WTC11 (cell line): ENCODE data around the gene HDHD2. TPM values are rescaled to one million over a fixed set of nuclear protein-coding genes. Genes with fewer than 3 reads are reported as not detected.
A peak's percentile ranks its signal among the peaks of the same experiment; 100 is the strongest.

Source experiments
- ATAC-seq: fragments of 200-7000 bp; cut with Tn5 transposase; 2 replicates; pipeline ENCODE4 v1.10.0; 2021; ENCODE audit warnings: mild to moderate bottlenecking, moderate library complexity
- CTCF ChIA-PET: fragments of 300-600 bp; sonication (Branson Sonifier 250); formaldehyde crosslinking; loops from one replicate; lab custom pipeline; 2021; ENCODE audit warnings: antibody characterized with exemption; lab: Charles Lee
- POLR2A ChIA-PET: fragments of 350-600 bp; sonication (Branson Sonifier 250); formaldehyde crosslinking; loops from one replicate; lab custom pipeline; 2021; ENCODE audit warnings: antibody characterized with exemption; lab: Charles Lee
- DNase-seq: peaks from one replicate; pipeline ENCODE4 v3.0.0; 2021; ENCODE audit warnings: low spot score
- H3K27ac Mint-ChIP-seq: 2 replicates; pipeline ENCODE4 v1.8.0; 2021; ENCODE audit warnings: mixed read lengths
- H3K27me3 Mint-ChIP-seq: 2 replicates; pipeline ENCODE4 v1.8.0; 2021; ENCODE audit warnings: low read depth, mild to moderate bottlenecking, moderate library complexity, mixed read lengths
- H3K36me3 Mint-ChIP-seq: 2 replicates; pipeline ENCODE4 v1.8.0; 2021; ENCODE audit warnings: mixed read lengths
- H3K4me1 Mint-ChIP-seq: 2 replicates; pipeline ENCODE4 v1.8.0; 2022; ENCODE audit warnings: mixed read lengths
- H3K4me3 Mint-ChIP-seq: 2 replicates; pipeline ENCODE4 v1.8.0; 2021; ENCODE audit warnings: mild to moderate bottlenecking, moderate library complexity, mixed read lengths
- H3K9me3 Mint-ChIP-seq: 2 replicates; pipeline ENCODE4 v1.8.0; 2021; ENCODE audit warnings: mixed read lengths
- ELF4 ChIP-seq: sonication (generic); formaldehyde crosslinking; IDR thresholded peaks from 2 replicates; pipeline ENCODE4 v1.8.1; 2022; ENCODE audit warnings: low read depth, mild to moderate bottlenecking, moderate library complexity, missing genetic modification reagents
- EMX1 ChIP-seq: fragments of 250-450 bp; sonication (Bioruptor Pico); IDR thresholded peaks from 2 replicates; pipeline ENCODE4 v1.8.0; 2021; ENCODE audit warnings: mild to moderate bottlenecking
- ETV6 ChIP-seq: sonication (generic); formaldehyde crosslinking; IDR thresholded peaks from 2 replicates; pipeline ENCODE4 v1.8.1; 2022; ENCODE audit warnings: mild to moderate bottlenecking, missing genetic modification reagents
- FOXP4 ChIP-seq: sonication (generic); formaldehyde crosslinking; IDR thresholded peaks from 2 replicates; pipeline ENCODE4 v1.8.0; 2022; ENCODE audit warnings: mild to moderate bottlenecking, missing genetic modification reagents
- IRF2 ChIP-seq: sonication (generic); formaldehyde crosslinking; IDR thresholded peaks from 2 replicates; pipeline ENCODE4 v1.8.0; 2022; ENCODE audit warnings: low read depth, missing genetic modification reagents, borderline replicate concordance
- JAZF1 ChIP-seq: fragments of 250-450 bp; sonication (Bioruptor Pico); IDR thresholded peaks from 2 replicates; pipeline ENCODE4 v1.9.0; 2021; ENCODE audit warnings: moderate library complexity, mild to moderate bottlenecking, inconsistent platforms
- JUN ChIP-seq: sonication (generic); formaldehyde crosslinking; IDR thresholded peaks from 2 replicates; pipeline ENCODE4 v1.8.0; 2023; ENCODE audit warnings: mild to moderate bottlenecking, missing genetic modification reagents
- KAT7 ChIP-seq: sonication (generic); formaldehyde crosslinking; IDR thresholded peaks from 2 replicates; pipeline ENCODE4 v1.8.1; 2023; ENCODE audit warnings: missing genetic modification reagents, mild to moderate bottlenecking, borderline replicate concordance
- MAX ChIP-seq: sonication (generic); formaldehyde crosslinking; IDR thresholded peaks from 2 replicates; pipeline ENCODE4 v1.8.0; 2022; ENCODE audit warnings: mild to moderate bottlenecking, missing genetic modification reagents
- NR1H2 ChIP-seq: sonication (generic); formaldehyde crosslinking; IDR thresholded peaks from 2 replicates; pipeline ENCODE4 v1.9.0; 2021; ENCODE audit warnings: mild to moderate bottlenecking, moderate library complexity, missing genetic modification reagents
- PRDM15 ChIP-seq: sonication (generic); formaldehyde crosslinking; IDR thresholded peaks from 2 replicates; pipeline ENCODE4 v1.8.0; 2022; ENCODE audit warnings: missing genetic modification reagents
- SOX15 ChIP-seq: fragments of 250-450 bp; sonication (Bioruptor Pico); IDR thresholded peaks from 2 replicates; pipeline ENCODE4 v1.9.0; 2021; ENCODE audit warnings: mild to moderate bottlenecking
- SP1 ChIP-seq: sonication (generic); formaldehyde crosslinking; conservative IDR thresholded peaks from 2 replicates; pipeline ENCODE4 v1.8.1; 2022; ENCODE audit warnings: missing genetic modification reagents
- USF2 ChIP-seq: sonication (generic); formaldehyde crosslinking; IDR thresholded peaks from 2 replicates; pipeline ENCODE4 v1.8.1; 2023; ENCODE audit warnings: mild to moderate bottlenecking, missing genetic modification reagents, moderate library complexity
- ZBTB43 ChIP-seq: sonication (generic); formaldehyde crosslinking; IDR thresholded peaks from 2 replicates; pipeline ENCODE4 v1.8.1; 2023; ENCODE audit warnings: mild to moderate bottlenecking, missing genetic modification reagents
- ZNF263 ChIP-seq: sonication (generic); formaldehyde crosslinking; IDR thresholded peaks from 2 replicates; pipeline ENCODE4 v1.8.1; 2022; ENCODE audit warnings: low read depth, mild to moderate bottlenecking, moderate library complexity, missing genetic modification reagents
- ZNF281 ChIP-seq: sonication (generic); formaldehyde crosslinking; IDR thresholded peaks from 2 replicates; pipeline ENCODE4 v1.8.0; 2023; ENCODE audit warnings: mild to moderate bottlenecking, missing genetic modification reagents
- ZSCAN18 ChIP-seq: fragments of 250-450 bp; sonication (Bioruptor Pico); IDR thresholded peaks from 2 replicates; pipeline ENCODE4 v2.1.2; 2022; ENCODE audit warnings: mild to moderate bottlenecking, moderate library complexity
- total RNA-seq: library from RNA; stranded (reverse); gene quantifications from 3 replicates; pipeline ENCODE4 v1.2.3, GENCODE V29; 2021

The HDHD2 gene
- total RNA-seq, 1 experiment from 2014 or later = 42.1 TPM

- TF ChIP-seq ZBTB43 (CRISPR knock-in tag) (no peak), ZNF263 (no peak), ZNF281 (CRISPR knock-in tag) (no peak)
Measured at GRCh38 chr18:47113796-47114540, 36.3 kb downstream of the HDHD2 start (continued).

- no peaks in the 10 kb centered on the region for H3K27me3 Mint-ChIP-seq
- H3K4me3 Mint-ChIP-seq = no peak overlapping the region
- H3K27ac Mint-ChIP-seq = no peak overlapping the region
- ChIA-PET CTCF (interaction anchor here (0.6 to 4.8 kb wide), 4 partner anchors 26 to 170 kb away, joined by 3 to 38 read pairs (median 6); no protein-coding TSS in a partner anchor), POLR2A (no interaction called here)
- H3K9me3 Mint-ChIP-seq = no peaks in the 10 kb centered on the region
- TF ChIP-seq ZSCAN18 (CRISPR knock-in tag) (no peak), ELF4 (no peak), MAX (CRISPR knock-in tag) (no peak), SOX15 (no peak), IRF2 (no peak), JUN (CRISPR knock-in tag) (no peak), SP1 (CRISPR knock-in tag) (no peak), FOXP4 (CRISPR knock-in tag) (no peak), NR1H2 (no peak)
- TF ChIP-seq, all 79 proteins: peak for 0
- peaks cover 41% of the 10 kb centered on the region for H3K4me1 Mint-ChIP-seq
- DNase-seq (no peak), ATAC-seq (no peak)
- peaks cover 26% of the 10 kb centered on the region for H3K36me3 Mint-ChIP-seq
Measured at GRCh38 chr18:47110492-47111274, 39.6 kb downstream of the HDHD2 start.

GRCh38 chr18:47109720-47110119, 40.6 kb downstream of the HDHD2 start:
- CTCF ChIA-PET = interaction anchor here (4.8 kb wide), 1 partner anchor 94 kb away, joined by 38 read pairs; no protein-coding TSS in a partner anchor
- TF ChIP-seq ETV6 (no peak), USF2 (CRISPR knock-in tag) (no peak), NR1H2 (no peak), EMX1 (CRISPR knock-in tag) (no peak), IRF2 (no peak), PRDM15 (CRISPR knock-in tag) (no peak), ZNF263 (no peak), KAT7 (CRISPR knock-in tag) (no peak), JAZF1 (CRISPR knock-in tag) (no peak)

More at GRCh38 chr18:47109720-47110119, 40.6 kb downstream of the HDHD2 start:
- no peak for ATAC-seq
- H3K4me1 Mint-ChIP-seq = peaks cover 36% of the 10 kb centered on the region
- H3K36me3 Mint-ChIP-seq = peaks cover 26% of the 10 kb centered on the region
- no peaks in the 10 kb centered on the region for H3K27me3 Mint-ChIP-seq
- DNase-seq = no peak
- POLR2A ChIA-PET = no interaction called here
- no peak overlapping the region for H3K4me3 Mint-ChIP-seq
- no peaks in the 10 kb centered on the region for H3K9me3 Mint-ChIP-seq
- peak overlapping the region; percentile 71; the same call in 1 of the 2 replicates for H3K27ac Mint-ChIP-seq
